Right hindlimb (tissue), 1 donor: ENCODE measurements around the gene COPZ2.
"Not testable (repeated sequence)": the region's sequence is repeated elsewhere in the genome, so short reads cannot be mapped to it uniquely, and the experiment has no call there.

Experiments
- DNase-seq: peaks from one replicate; pipeline ENCODE4 v3.0.0-alpha.2; 2018

COPZ2 gene

GRCh38 chr17:48055531-48056245 lies 18.1 kb upstream of the COPZ2 start:
- DNase-seq, result no peak

- peak; percentile 82 for DNase-seq
Measured at GRCh38 chr17:48054238-48055185, 16.9 kb upstream of the COPZ2 start.

GRCh38 chr17:48053758-48054237 lies 16.2 kb upstream of the COPZ2 start:
- DNase-seq, result no peak

DNA sequence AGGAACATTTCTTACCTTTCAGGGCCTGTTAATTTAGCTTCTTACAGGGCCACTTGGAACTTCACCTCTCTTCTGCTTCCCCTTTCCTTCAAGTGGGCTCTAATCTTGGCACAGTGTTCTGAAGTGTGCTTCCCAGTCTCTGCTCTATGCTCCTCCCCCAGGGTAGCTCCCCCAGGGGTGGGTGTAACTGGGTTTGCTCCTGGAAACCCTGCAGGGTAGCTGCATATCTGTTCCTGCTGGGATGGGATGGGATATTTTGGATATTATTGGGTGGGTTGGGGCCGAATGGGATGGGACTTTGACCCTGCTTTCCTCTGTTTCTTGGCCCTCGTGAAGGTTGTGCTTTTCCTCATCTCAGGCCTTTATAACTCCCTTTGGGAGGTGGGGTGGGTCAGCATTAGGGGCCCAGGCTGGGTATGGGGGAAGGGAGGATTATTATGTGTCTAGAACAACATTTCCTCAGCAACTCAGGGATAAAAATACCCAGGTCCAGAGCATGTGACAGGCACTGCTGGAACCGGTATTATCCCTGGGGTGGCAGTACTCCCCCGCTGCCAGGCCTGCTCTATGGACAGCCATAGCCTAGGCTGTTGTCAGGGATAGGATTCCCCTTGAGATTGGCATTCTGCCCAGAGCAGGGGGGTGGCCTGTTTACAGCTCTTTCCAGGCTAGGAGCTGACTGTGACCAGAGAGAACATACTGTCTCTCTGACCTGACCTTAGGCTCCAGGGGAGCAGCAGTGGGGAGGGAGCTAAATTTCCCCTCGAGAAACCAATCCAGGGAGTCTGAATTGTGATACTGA lies 15.6 kb upstream of the COPZ2 start:
- DNase-seq, result peak; percentile 79

DNA sequence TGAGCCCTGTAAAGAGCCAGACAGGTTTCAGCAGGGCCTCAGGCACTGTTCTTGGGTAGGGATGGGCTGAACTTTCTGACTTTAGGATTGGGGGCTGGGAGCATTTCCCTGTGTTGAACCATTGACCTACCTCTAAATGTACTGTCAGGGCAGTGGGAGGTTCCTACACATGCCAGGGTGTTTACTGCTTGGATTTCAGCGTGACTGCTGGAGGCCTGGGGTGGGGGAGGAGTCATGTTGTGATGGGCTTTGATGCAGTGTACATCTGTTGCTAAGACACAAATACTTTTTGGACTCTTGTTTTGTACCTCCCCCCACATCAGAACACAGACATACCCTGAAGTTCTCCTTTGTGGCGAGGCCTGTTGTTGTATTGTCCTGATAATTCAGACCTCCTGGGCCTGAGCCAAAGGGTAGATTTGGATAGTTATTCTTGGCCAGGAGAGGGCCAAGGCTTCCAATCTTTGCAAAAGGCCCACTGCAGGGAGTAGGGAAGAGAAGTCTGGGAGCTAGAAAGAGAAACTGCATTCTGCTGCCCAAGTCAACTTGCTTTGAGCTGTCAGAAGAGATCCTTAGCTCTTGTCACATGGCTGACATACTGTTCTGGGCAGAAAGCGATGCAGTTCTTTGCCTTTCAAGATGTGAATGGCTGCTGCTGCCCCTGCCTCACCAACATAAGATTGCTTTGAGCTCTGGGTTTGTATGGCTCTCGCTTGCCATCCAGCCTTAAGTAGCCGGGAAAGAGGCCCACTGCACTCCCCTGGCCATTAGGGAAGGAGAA lies 14.3 kb upstream of the COPZ2 start:
- DNase-seq, result peak; percentile 83

- no peak for DNase-seq
Measured at GRCh38 chr17:48051283-48051682, 13.7 kb upstream of the COPZ2 start.

- peak; percentile 91 for DNase-seq
Measured at GRCh38 chr17:48048384-48049126, 11.0 kb upstream of the COPZ2 start.

DNA sequence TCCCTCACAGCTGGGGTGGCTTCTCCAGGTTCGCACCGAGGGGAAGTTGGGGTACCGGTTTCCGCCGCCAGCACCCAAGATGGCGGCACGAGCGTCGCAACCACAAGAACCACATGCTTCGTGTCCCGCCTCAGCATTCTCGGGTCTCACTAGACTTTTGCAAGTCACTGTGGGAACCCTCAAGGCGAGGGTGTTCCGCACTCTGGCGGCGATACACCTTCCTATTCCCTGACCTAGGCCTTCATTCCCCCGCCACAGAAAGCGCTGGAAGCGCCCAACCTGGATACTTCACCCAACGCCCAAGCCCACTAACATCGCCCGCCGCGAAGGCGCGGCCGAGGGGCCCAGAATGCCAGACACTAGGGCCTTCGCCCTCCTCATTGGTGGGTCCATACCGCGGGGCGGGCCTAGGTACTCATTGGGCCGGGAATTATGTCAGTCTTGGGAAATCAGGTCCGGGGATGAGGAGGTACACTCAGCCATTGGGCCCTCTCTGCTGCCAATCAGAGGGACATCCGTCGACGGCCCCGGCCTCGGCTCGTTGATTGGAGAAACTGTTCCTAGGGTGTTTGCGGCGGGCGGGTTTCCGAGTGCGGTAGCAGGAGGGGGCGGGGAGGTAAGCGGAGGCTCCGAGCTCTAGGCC lies 10.3 kb upstream of the COPZ2 start, which contains the start of gene NFE2L1:
NFE2L1 (plus strand) TSS at position 619 of the 643 bp plus-strand sequence. CDS start 2,760 bp downstream, outside the sequence.
- peak; percentile 100 for DNase-seq

DNA sequence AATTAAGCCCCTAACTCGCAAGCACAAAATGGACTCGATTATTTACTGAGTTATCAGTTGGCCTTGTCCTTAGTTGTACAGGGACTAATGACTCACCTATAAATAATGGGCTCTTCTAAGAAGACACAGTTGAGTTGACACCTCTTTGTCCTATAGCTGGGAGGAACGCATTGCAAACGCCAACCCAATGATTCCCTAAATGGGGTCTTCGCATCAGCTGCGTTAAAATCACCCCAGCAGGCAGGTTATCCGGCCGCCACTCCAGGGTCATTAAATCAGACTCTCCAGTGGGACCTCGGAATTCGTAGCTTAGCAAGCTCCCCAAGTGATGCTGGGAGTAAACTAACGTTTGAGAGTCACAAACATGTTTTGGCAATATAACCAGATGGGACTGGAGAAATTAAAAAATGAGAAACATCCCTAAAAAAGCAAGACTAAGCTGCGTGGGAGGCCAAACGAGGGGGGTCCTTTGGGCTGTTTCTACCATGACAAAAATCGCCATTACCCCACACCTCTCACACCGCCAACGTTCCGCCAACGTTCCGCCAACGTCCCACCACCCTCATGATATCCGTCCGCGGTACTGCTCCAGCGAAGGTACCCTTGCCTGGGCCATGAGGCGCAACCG lies 9.6 kb upstream of the COPZ2 start:
- no peak for DNase-seq

- no peak for DNase-seq
Measured at GRCh38 chr17:48046296-48046695, 8.7 kb upstream of the COPZ2 start.

GRCh38 chr17:48045316-48046001 lies 7.9 kb upstream of the COPZ2 start:
- peak; percentile 68 for DNase-seq

- DNase-seq, result no peak
Measured at GRCh38 chr17:48044851-48045250, 7.3 kb upstream of the COPZ2 start.

GRCh38 chr17:48043176-48043575 lies 5.6 kb upstream of the COPZ2 start:
- no peak for DNase-seq

- DNase-seq, result no peak
Measured at GRCh38 chr17:48038687-48039086, 1.1 kb upstream of the COPZ2 start.

GRCh38 chr17:48037838-48038323 lies 284 bp upstream of the COPZ2 start:
- peak; percentile 66 for DNase-seq

DNA sequence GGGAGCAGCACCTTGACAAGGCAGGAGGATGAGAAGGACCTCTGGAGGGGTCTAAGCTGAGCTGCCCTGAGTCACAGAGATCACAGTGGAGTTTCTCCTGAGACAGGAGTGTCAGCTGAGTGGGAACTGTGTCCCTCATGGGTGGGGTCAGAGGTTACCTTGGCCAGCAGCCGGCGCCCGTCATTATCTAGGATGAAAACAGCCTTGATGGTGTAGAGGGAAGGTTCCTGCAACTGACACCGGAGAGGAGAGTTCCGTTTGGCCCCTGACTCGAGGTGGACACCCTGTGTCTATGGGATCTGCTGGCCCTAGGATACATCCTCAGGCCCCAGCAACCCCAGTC lies 933 bp downstream of the COPZ2 start:
- no peak for DNase-seq

- DNase-seq, result not testable (repeated sequence)
Measured at GRCh38 chr17:48034734-48035133, 2.9 kb downstream of the COPZ2 start.

GRCh38 chr17:48031966-48032365 lies 5.6 kb downstream of the COPZ2 start:
- no peak for DNase-seq

DNA sequence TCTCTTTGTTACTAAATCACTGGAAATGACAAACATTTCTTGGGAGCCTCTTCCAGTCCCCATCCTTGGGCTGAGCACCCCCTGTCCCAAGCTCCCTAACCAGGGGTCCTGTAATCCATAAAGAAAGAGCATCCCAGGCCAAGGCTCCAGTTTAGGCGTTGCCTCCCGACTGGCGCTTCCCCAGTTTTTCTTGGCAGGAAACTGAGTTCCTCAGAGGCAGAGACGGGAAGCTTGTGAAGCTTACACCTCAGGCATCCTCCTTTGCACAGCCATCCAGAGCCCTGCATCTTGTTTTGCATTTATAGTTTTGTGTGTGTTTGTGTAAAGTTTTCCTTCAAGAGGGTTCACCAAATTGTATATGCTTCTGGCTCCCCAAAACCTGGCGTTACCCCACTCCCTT lies 7.1 kb downstream of the COPZ2 start:
- peak; percentile 66 for DNase-seq

DNA sequence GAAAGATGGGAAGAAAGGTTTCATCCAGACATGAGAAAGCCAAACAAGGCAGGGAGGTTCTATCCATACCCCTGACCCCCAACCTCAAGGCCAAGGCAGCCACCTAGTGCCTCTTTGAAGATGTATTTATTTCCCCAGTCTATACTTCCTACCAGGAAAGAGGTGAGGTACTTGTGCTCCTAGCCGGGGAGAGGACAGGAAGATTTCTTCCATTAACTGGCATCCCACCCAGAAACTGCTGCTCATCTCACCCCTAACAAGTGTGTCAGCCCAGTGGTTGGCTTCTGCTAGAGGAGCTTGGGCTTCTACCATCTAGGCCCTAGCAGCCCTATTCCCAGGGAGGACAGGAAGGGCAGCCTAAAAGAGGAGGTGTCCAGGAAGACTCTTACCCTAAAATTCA lies 8.9 kb downstream of the COPZ2 start:
- no peak for DNase-seq
